DOHH2 (cell line): Measurements from ENCODE around the gene CPSF7.

Experiments
- H3F3A ChIP-seq: fragments of 200-600 bp; sonication (generic), shearing (Covaris generic); 2 replicates; pipeline ENCODE4 v1.6.0; 2016; ENCODE audit warnings: antibody characterized with exemption, mild to moderate bottlenecking; ENCODE audit not compliant: control insufficient read depth, insufficient read depth
- H3K27ac ChIP-seq: fragments of 200-600 bp; sonication (generic); 2 replicates; pipeline ENCODE4 v1.5.1; 2014; ENCODE audit warnings: low read depth, mild to moderate bottlenecking, low read length, moderate library complexity
- H3K27me3 ChIP-seq: fragments of 200-600 bp; sonication (generic); 2 replicates; pipeline ENCODE4 v1.6.1; 2014; ENCODE audit warnings: mild to moderate bottlenecking, low read length, mixed read lengths; ENCODE audit not compliant: control insufficient read depth
- H3K36me3 ChIP-seq: fragments of 200-600 bp; sonication (generic); 2 replicates; pipeline ENCODE4 v1.6.1; 2014; ENCODE audit warnings: mild to moderate bottlenecking, low read length, moderate library complexity, mixed read lengths; ENCODE audit not compliant: control insufficient read depth
- H3K4me1 ChIP-seq: fragments of 200-600 bp; sonication (generic); 2 replicates; pipeline ENCODE4 v1.6.1; 2014; ENCODE audit warnings: mild to moderate bottlenecking, low read length, mixed read lengths; ENCODE audit not compliant: control insufficient read depth
- H3K4me2 ChIP-seq: fragments of 200-600 bp; sonication (generic); 2 replicates; pipeline ENCODE4 v1.6.0; 2014; ENCODE audit warnings: mild to moderate bottlenecking, low read length, moderate library complexity
- H3K4me3 ChIP-seq: fragments of 200-600 bp; sonication (generic); 2 replicates; pipeline ENCODE4 v1.5.1; 2014; ENCODE audit warnings: mild to moderate bottlenecking, low read length, mixed read lengths
- H3K79me2 ChIP-seq: fragments of 200-600 bp; sonication (generic); 2 replicates; pipeline ENCODE4 v1.6.1; 2014; ENCODE audit warnings: mild to moderate bottlenecking, low read length, mixed read lengths; ENCODE audit not compliant: control insufficient read depth
- H3K9me2 ChIP-seq: fragments of 200-600 bp; sonication (generic); replicated peaks from 2 replicates; pipeline ENCODE4 v1.6.1; 2014; ENCODE audit warnings: mild to moderate bottlenecking, low read length, mixed read lengths; ENCODE audit not compliant: control insufficient read depth
- H3K9me3 ChIP-seq: fragments of 200-600 bp; sonication (generic); 2 replicates; pipeline ENCODE4 v1.6.1; 2014; ENCODE audit warnings: antibody characterized with exemption, low read length, mixed read lengths; ENCODE audit not compliant: control insufficient read depth, insufficient read depth
- H4K20me1 ChIP-seq: fragments of 200-600 bp; sonication (generic); 2 replicates; pipeline ENCODE4 v1.6.0; 2014; ENCODE audit warnings: low read depth, mild to moderate bottlenecking, antibody characterized with exemption, low read length, moderate library complexity; ENCODE audit not compliant: control insufficient read depth, insufficient read depth
- EZH2phosphoT487 ChIP-seq: fragments of 200-600 bp; sonication (generic); IDR thresholded peaks from 2 replicates; pipeline ENCODE4 v1.6.1; 2017; ENCODE audit warnings: borderline replicate concordance, mild to moderate bottlenecking, antibody characterized with exemption, low read length, moderate library complexity, mixed read lengths
- TF ChIP-seq, protein P1 (sequence below): fragments of 200-600 bp; sonication (generic); IDR thresholded peaks from one replicate; pipeline ENCODE4 v1.5.1; 2014; ENCODE audit warnings: antibody characterized with exemption, mild to moderate bottlenecking, low read depth, low read length; ENCODE audit not compliant: poor library complexity, severe bottlenecking

Gene CPSF7

DNA sequence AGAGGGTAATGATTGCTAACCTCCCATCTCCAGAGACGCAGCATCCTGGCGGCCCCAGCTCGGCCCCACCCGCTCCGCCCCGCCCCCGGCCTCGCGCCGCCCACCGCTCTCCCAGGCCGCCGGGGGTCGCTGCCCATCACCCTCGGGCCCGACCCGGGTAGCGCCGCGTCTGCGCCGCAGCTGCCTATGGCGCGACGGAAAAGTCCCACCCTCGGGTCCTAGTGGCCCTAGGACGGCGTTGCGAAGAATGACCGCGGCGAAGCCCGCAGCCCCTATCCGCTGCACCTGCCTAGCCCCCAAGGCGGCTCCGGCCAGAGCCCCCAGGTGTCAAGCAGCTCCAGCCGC lies 457 bp downstream of the CPSF7 start:
- Histone ChIP-seq H3K9me2 (no peaks in the 10 kb centered on the region), H3K4me1 (peaks cover 42% of the 10 kb centered on the region), H4K20me1 (peaks cover 14% of the 10 kb centered on the region), H3K4me3 (peak overlapping the region; percentile 90), H3F3A (peaks cover 8% of the 10 kb centered on the region), H3K9me3 (no peaks in the 10 kb centered on the region), H3K4me2 (peak overlapping the region; percentile 90), H3K36me3 (peaks cover 85% of the 10 kb centered on the region), H3K79me2 (peaks cover 97% of the 10 kb centered on the region), H3K27me3 (no peaks in the 10 kb centered on the region), H3K27ac (peak overlapping the region; percentile 79)
- TF ChIP-seq EZH2phosphoT487: no peak
- TF ChIP-seq, protein P1, sequence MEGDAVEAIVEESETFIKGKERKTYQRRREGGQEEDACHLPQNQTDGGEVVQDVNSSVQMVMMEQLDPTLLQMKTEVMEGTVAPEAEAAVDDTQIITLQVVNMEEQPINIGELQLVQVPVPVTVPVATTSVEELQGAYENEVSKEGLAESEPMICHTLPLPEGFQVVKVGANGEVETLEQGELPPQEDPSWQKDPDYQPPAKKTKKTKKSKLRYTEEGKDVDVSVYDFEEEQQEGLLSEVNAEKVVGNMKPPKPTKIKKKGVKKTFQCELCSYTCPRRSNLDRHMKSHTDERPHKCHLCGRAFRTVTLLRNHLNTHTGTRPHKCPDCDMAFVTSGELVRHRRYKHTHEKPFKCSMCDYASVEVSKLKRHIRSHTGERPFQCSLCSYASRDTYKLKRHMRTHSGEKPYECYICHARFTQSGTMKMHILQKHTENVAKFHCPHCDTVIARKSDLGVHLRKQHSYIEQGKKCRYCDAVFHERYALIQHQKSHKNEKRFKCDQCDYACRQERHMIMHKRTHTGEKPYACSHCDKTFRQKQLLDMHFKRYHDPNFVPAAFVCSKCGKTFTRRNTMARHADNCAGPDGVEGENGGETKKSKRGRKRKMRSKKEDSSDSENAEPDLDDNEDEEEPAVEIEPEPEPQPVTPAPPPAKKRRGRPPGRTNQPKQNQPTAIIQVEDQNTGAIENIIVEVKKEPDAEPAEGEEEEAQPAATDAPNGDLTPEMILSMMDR: peak; percentile 61

DNA sequence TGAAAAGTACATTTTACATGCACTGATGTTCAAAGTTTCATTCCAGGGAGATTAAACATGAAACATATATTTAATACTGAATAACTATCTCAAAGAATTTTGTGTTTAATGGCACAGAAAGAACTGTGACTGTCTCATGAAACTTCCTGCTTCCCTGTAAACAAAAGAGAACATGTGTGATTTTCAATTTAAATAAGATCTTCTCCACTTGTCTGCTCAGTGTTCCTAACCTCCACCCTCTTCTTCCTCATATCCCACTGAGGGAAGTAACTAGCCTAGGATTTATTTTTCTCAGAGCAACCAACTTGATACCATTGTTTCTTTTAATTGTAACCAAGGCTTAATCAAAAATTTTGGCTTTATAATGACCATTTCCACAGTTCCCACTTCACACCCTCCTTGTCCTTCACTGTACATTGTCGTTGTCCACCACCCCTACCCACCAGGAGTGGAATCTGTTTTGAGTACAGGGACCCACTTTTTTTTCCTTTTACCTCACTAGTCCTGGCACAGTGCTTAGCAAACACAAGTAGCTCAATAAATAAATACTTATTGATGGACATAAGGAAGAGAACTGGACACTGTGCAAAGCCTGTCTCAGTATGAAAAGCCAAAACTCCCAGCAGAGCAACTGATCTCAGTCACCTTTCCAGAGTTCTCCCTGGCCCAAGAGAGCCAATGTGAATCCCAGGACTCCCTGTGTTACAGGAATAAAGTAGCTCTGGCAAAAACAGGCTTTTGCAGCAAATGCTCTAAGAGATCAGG lies 4.2 kb downstream of the CPSF7 start:
- H3K9me2 ChIP-seq: no peaks in the 10 kb centered on the region
- peaks cover 18% of the 10 kb centered on the region for H4K20me1 ChIP-seq
- TF ChIP-seq, protein P1: no peak
- TF ChIP-seq EZH2phosphoT487: no peak
- no peak overlapping the region for H3K4me2 ChIP-seq
- H3K4me1 ChIP-seq: peaks cover 24% of the 10 kb centered on the region
- H3K36me3 ChIP-seq: peaks cover 91% of the 10 kb centered on the region
- H3K4me3 ChIP-seq: no peak overlapping the region
- H3F3A ChIP-seq: peaks cover 6% of the 10 kb centered on the region
- H3K79me2 ChIP-seq: peaks cover 97% of the 10 kb centered on the region
- no peaks in the 10 kb centered on the region for H3K27me3 ChIP-seq
- H3K9me3 ChIP-seq: no peaks in the 10 kb centered on the region
- H3K27ac ChIP-seq: no peak overlapping the region

DNA sequence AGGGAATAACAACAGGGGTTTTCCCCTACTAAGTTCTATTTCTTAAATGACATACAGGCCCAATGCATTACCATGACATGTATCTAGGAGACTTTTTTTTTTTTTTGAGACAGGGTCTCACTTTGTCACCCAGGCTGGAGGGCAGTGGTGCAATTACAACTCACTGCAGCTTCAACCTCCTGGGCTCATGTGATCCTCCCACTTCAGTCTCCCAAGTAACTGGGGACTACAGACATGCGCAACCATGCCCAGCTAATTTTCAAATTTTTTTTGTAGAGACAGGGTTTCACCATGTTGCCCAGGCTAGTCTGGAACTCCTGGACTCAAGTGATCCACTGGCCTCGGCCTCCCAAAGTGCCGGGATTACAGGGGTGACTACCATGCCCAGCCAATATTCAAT lies 7.5 kb downstream of the CPSF7 start:
- H3K9me3 ChIP-seq: no peaks in the 10 kb centered on the region
- no peaks in the 10 kb centered on the region for H3K27me3 ChIP-seq
- no peak overlapping the region for H3K4me3 ChIP-seq
- H3K9me2 ChIP-seq: no peaks in the 10 kb centered on the region
- H3K36me3 ChIP-seq: peaks cover 97% of the 10 kb centered on the region
- H3K79me2 ChIP-seq: peaks cover 98% of the 10 kb centered on the region
- peaks cover 6% of the 10 kb centered on the region; the same call in 1 of the 2 replicates for H3F3A ChIP-seq
- H3K27ac ChIP-seq: no peak overlapping the region
- H3K4me1 ChIP-seq: peaks cover 7% of the 10 kb centered on the region
- TF ChIP-seq, protein P1: no peak
- no peak for TF ChIP-seq EZH2phosphoT487
- H4K20me1 ChIP-seq: peaks cover 17% of the 10 kb centered on the region; the same call in 1 of the 2 replicates
- no peak overlapping the region for H3K4me2 ChIP-seq
